ENCODE measurements around the gene MTUS2. TPM values are rescaled to one million over a fixed set of nuclear protein-coding genes. Genes with fewer than 3 reads are reported as not detected.

MTUS2 gene
- total RNA-seq, 6 experiments from 2014 or later, result 0.07 to 0.15 (median 0.14) TPM; not detected in 1

DNA sequence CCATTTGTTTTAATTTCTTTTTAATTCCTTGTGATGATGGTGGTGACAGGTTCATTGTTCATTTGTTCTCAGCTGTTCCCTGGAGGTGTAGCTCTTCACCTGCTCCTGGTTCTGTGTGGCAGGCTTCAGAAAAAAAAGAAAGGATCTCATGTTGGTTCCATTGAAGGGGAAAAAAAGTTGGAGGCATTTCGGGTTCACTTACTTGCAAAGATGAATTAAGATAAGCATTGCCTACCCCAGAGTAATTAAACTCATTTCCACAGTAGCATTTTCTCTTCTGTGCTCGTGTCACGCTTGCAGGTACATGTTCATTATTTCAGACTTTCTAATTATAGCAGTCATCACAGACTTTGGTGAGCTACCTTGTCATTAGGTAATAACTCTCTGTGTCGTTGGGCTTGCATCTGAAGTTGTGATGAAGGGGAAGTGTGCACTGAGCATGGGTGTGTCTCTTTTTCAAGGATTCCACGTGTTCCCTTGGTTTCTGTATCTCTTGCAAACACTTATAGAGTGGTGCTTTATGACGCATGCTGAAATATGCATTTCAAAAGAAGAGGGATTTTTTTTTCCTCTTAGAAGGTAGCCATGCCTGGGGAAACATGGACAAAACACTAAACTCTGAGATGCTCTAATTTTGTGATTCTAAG, 69.1 kb downstream of the MTUS2 start:
- no peak overlapping the region for H3K27ac Mint-ChIP-seq
- no peaks in the 10 kb centered on the region for H3K36me3 Mint-ChIP-seq (ENCODE audit: low read depth)
- H3K4me3 Mint-ChIP-seq, result no peak overlapping the region
- no peak for DNase-seq
- no peak for TF ChIP-seq CTCF (IDR thresholded peaks at IDR 0.05)
- no peaks in the 10 kb centered on the region for H3K9me3 Mint-ChIP-seq
- H3K4me1 Mint-ChIP-seq (ENCODE audit: low read depth), result no peaks in the 10 kb centered on the region
- H3K27me3 Mint-ChIP-seq (ENCODE audit: insufficient read depth), result peaks cover 6% of the 10 kb centered on the region; the same call in 1 of the 2 replicates

DNA sequence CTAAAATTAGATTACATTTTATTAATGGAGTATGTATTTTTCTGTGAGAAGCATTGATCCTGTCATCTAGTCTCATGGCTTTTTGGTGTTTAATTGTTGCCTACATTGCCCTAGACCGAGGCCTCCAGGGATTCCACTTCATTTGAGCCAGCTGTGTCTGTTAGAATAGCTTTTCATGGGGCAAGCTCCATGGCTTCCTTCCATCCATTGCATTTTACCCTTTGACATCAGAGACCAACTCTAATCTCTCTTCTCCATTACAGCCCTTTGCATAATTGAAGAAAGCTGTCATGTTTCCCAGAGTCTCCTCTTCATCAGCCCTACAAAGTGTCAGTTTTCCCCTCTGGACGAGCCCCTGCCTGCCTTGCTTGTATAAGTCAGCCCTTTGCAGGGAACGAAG, 70.6 kb downstream of the MTUS2 start:
- H3K27me3 Mint-ChIP-seq (ENCODE audit: insufficient read depth), result peaks cover 6% of the 10 kb centered on the region; the same call in 1 of the 2 replicates
- H3K9me3 Mint-ChIP-seq, result no peaks in the 10 kb centered on the region
- H3K4me3 Mint-ChIP-seq, result no peak overlapping the region
- H3K4me1 Mint-ChIP-seq (ENCODE audit: low read depth), result no peaks in the 10 kb centered on the region
- H3K36me3 Mint-ChIP-seq (ENCODE audit: low read depth), result no peaks in the 10 kb centered on the region
- no peak for TF ChIP-seq CTCF (IDR thresholded peaks at IDR 0.05)
- H3K27ac Mint-ChIP-seq, result no peak overlapping the region
- no peak for DNase-seq

- H3K4me3 Mint-ChIP-seq, result no peak overlapping the region
- H3K4me1 Mint-ChIP-seq (ENCODE audit: low read depth), result no peaks in the 10 kb centered on the region
- DNase-seq, result no peak
- H3K9me3 Mint-ChIP-seq, result no peaks in the 10 kb centered on the region; the same call in 1 of the 2 replicates
- no peak for TF ChIP-seq CTCF (IDR thresholded peaks at IDR 0.05)
- H3K36me3 Mint-ChIP-seq (ENCODE audit: low read depth), result no peaks in the 10 kb centered on the region
- no peak overlapping the region for H3K27ac Mint-ChIP-seq
- peaks cover 1% of the 10 kb centered on the region; the same call in 1 of the 2 replicates for H3K27me3 Mint-ChIP-seq (ENCODE audit: insufficient read depth)
Measured at GRCh38 chr13:28918030-28918429, 97.9 kb downstream of the MTUS2 start.

GRCh38 chr13:28922341-28922740, 102.2 kb downstream of the MTUS2 start:
- no peak for DNase-seq
- Mint-ChIP-seq H3K4me3 (no peak overlapping the region), H3K36me3 (ENCODE audit: low read depth) (no peaks in the 10 kb centered on the region), H3K4me1 (ENCODE audit: low read depth) (no peaks in the 10 kb centered on the region), H3K27ac (no peak overlapping the region), H3K27me3 (ENCODE audit: insufficient read depth) (peaks cover 4% of the 10 kb centered on the region; the same call in 1 of the 2 replicates), H3K9me3 (no peaks in the 10 kb centered on the region)
- no peak for TF ChIP-seq CTCF (IDR thresholded peaks at IDR 0.05)

- H3K27me3 Mint-ChIP-seq (ENCODE audit: insufficient read depth), result peaks cover 4% of the 10 kb centered on the region
- no peaks in the 10 kb centered on the region for H3K36me3 Mint-ChIP-seq (ENCODE audit: low read depth)
- no peak for TF ChIP-seq CTCF (IDR thresholded peaks at IDR 0.05)
- no peak overlapping the region for H3K4me3 Mint-ChIP-seq
- peaks cover 4% of the 10 kb centered on the region; the same call in 1 of the 2 replicates for H3K9me3 Mint-ChIP-seq
- no peak for DNase-seq
- no peaks in the 10 kb centered on the region for H3K4me1 Mint-ChIP-seq (ENCODE audit: low read depth)
- H3K27ac Mint-ChIP-seq, result no peak overlapping the region
Measured at GRCh38 chr13:28935104-28935503, 115.0 kb downstream of the MTUS2 start.

Data from HFFc6 (cell line).